HL-60 (cell line): ENCODE results near the gene TBC1D22A.

Source experiments
- DNase-seq, 2 experiments: peaks; one replicate each; pipeline ENCODE4 v3.0.0-alpha.2; 2010 to 2020; ENCODE audit warnings: low read depth in 1 of 2, low spot score in 1 of 2
- H3K27ac ChIP-seq: fragments of 250-450 bp; sonication (Bioruptor Pico); replicated peaks from 2 replicates; pipeline ENCODE4 v1.5.1; 2020; ENCODE audit warnings: mild to moderate bottlenecking, moderate library complexity
- H3K27me3 ChIP-seq: fragments of 250-450 bp; sonication (Bioruptor Pico); 2 replicates; pipeline ENCODE4 v1.5.1; 2021; ENCODE audit warnings: mild to moderate bottlenecking, moderate library complexity; ENCODE audit not compliant: insufficient read depth, poor library complexity, severe bottlenecking
- H3K4me3 ChIP-seq: replicated peaks from 2 replicates; pipeline ENCODE4 v1.5.1; 2011; ENCODE audit warnings: mild to moderate bottlenecking, control low read depth, low read length; ENCODE audit not compliant: insufficient read depth
- CTCF ChIP-seq: IDR thresholded peaks from one replicate; pipeline ENCODE4 v1.5.1; 2011; ENCODE audit warnings: low read length, control low read depth, inconsistent platforms; ENCODE audit not compliant: insufficient read depth
- GABPA ChIP-seq: IDR thresholded peaks from 2 replicates; pipeline ENCODE4 v1.6.1; 2012; ENCODE audit warnings: low read depth
- POLR2AphosphoS5 ChIP-seq: IDR thresholded peaks from 2 replicates; pipeline ENCODE4 v1.6.1; 2012; ENCODE audit warnings: low read depth
- REST ChIP-seq: IDR thresholded peaks from 2 replicates; pipeline ENCODE4 v1.6.1; 2012; ENCODE audit warnings: low read depth; ENCODE audit not compliant: insufficient replicate concordance
- SPI1 ChIP-seq: IDR thresholded peaks from 2 replicates; pipeline ENCODE4 v1.6.1; 2012; ENCODE audit warnings: low read depth, mild to moderate bottlenecking, borderline replicate concordance

Gene TBC1D22A

GRCh38 chr22:46906326-46907045 lies 144.0 kb downstream of the TBC1D22A start:
- H3K27me3 ChIP-seq, result no peaks in the 10 kb centered on the region
- DNase-seq, result no peak
- TF ChIP-seq POLR2AphosphoS5 (no peak), CTCF (no peak), REST (no peak), GABPA (no peak), SPI1 (no peak)
- H3K27ac ChIP-seq, result no peak overlapping the region
- H3K4me3 ChIP-seq, result no peak overlapping the region

- no peak overlapping the region for H3K4me3 ChIP-seq
- TF ChIP-seq REST, result no peak
- TF ChIP-seq GABPA, result no peak
- H3K27me3 ChIP-seq, result no peaks in the 10 kb centered on the region
- no peak overlapping the region for H3K27ac ChIP-seq
- no peak for DNase-seq
Observed at GRCh38 chr22:46907241-46908215, 145.1 kb downstream of the TBC1D22A start.

GRCh38 chr22:46908641-46909107 lies 146.2 kb downstream of the TBC1D22A start:
- Histone ChIP-seq H3K27ac (no peak overlapping the region), H3K4me3 (no peak overlapping the region), H3K27me3 (no peaks in the 10 kb centered on the region)
- no peak for DNase-seq
- no peak for TF ChIP-seq GABPA
- no peak for TF ChIP-seq POLR2AphosphoS5
- no peak for TF ChIP-seq REST
- no peak for TF ChIP-seq CTCF
- TF ChIP-seq SPI1, result no peak
